HepG2 (cell line): Measurements from ENCODE around the gene FLT3LG. TPM values are rescaled to one million over a fixed set of nuclear protein-coding genes. Genes with fewer than 3 reads are reported as not detected.
A peak's percentile ranks its signal among the peaks of the same experiment; 100 is the strongest.

Experiments
- ARHGAP35 ChIP-seq: sonication (generic); formaldehyde crosslinking; IDR thresholded peaks from 2 replicates; pipeline ENCODE4 v1.9.0; 2022; ENCODE audit warnings: mild to moderate bottlenecking, inconsistent platforms, moderate library complexity, missing genetic modification reagents, borderline replicate concordance
- HDAC2 ChIP-seq: sonication (generic); formaldehyde crosslinking; IDR thresholded peaks from 2 replicates; pipeline ENCODE4 v1.4.0; 2020; ENCODE audit warnings: missing genetic modification reagents
- HOXA5 ChIP-seq: sonication (generic); formaldehyde crosslinking; IDR thresholded peaks from 2 replicates; pipeline ENCODE4 v1.4.0; 2020; ENCODE audit warnings: missing genetic modification reagents
- SNAPC4 ChIP-seq: sonication (generic); formaldehyde crosslinking; IDR thresholded peaks from 2 replicates; pipeline ENCODE4 v1.4.0; 2020; ENCODE audit warnings: mild to moderate bottlenecking, missing genetic modification reagents
- SRSF1 ChIP-seq: fragments of 200-400 bp; formaldehyde crosslinking; optimal IDR thresholded peaks from 2 replicates; pipeline ENCODE3; 2017; ENCODE audit warnings: mild to moderate bottlenecking, low read depth, low read length, moderate library complexity
- TBP ChIP-seq: sonication (generic); formaldehyde crosslinking; IDR thresholded peaks from 2 replicates; pipeline ENCODE4 v1.5.0; 2020; ENCODE audit warnings: missing genetic modification reagents
- TRIM24 ChIP-seq: sonication (generic); formaldehyde crosslinking; IDR thresholded peaks from 2 replicates; pipeline ENCODE4 v1.8.0; 2022; ENCODE audit warnings: mild to moderate bottlenecking, missing genetic modification reagents
- U2AF2 ChIP-seq: fragments of 200-400 bp; formaldehyde crosslinking; IDR thresholded peaks from 2 replicates; pipeline ENCODE4 v1.6.1; 2017; ENCODE audit warnings: low read depth, mild to moderate bottlenecking, low read length
- ZNF18 ChIP-seq: sonication (generic); formaldehyde crosslinking; IDR thresholded peaks from 2 replicates; pipeline ENCODE4 v1.8.0; 2022; ENCODE audit warnings: mild to moderate bottlenecking, missing genetic modification reagents; ENCODE audit not compliant: insufficient replicate concordance
- ZNF205 ChIP-seq: IDR thresholded peaks from 2 replicates; pipeline ENCODE4 v1.6.1; 2018; ENCODE audit warnings: missing biosample characterization, missing genetic modification reagents
- ZNF296 ChIP-seq: sonication (generic); formaldehyde crosslinking; conservative IDR thresholded peaks from 2 replicates; pipeline ENCODE4 v1.5.0; 2020; ENCODE audit warnings: mild to moderate bottlenecking, missing genetic modification reagents
- ZNF451 ChIP-seq: sonication (generic); formaldehyde crosslinking; IDR thresholded peaks from 2 replicates; pipeline ENCODE4 v1.5.0; 2020; ENCODE audit warnings: mild to moderate bottlenecking, missing genetic modification reagents
- ZNF501 ChIP-seq: sonication (generic); formaldehyde crosslinking; IDR thresholded peaks from 2 replicates; pipeline ENCODE4 v1.5.1; 2020; ENCODE audit warnings: mild to moderate bottlenecking, moderate library complexity, missing genetic modification reagents
- polyA plus RNA-seq, 8 experiments: library from polyadenylated mRNA; depleted of rRNA in 3 of 8; stranded (reverse) in 7 of 8; unstranded in 1 of 8; fragments of >200 nt; fragmentation: Illumina TruSeq in 4 of 8; extraction: Trizol in 4 of 8; gene quantifications; 2 replicates each; pipeline versions ENCODE4 v1.2.1 to v1.2.3, GENCODE V29; 2011 to 2016; ENCODE audit warnings: low read depth in 4 of 8, missing spikeins in 1 of 8, mixed read lengths in 1 of 8; ENCODE audit not compliant: insufficient read depth in 1 of 8
- total RNA-seq, 5 experiments: library from RNA; depleted of rRNA; stranded (reverse); fragments of >200 nt; fragmentation: Illumina TruSeq; extraction: Trizol; gene quantifications; 2 replicates each; pipeline ENCODE4 v1.2.3, GENCODE V29; 2016; ENCODE audit warnings: low read depth in 1 of 5
- TF ChIP-seq, protein P1 (sequence below), 2 experiments: sonication (generic) in 1 of 2; formaldehyde crosslinking in 1 of 2; IDR thresholded peaks; 2 replicates each; pipeline versions ENCODE4 v1.4.0 to v1.6.1; 2018 to 2020; ENCODE audit warnings: missing genetic modification reagents in 2 of 2, borderline replicate concordance in 1 of 2, low read depth in 1 of 2, mild to moderate bottlenecking in 1 of 2, missing biosample characterization in 1 of 2
- TF ChIP-seq, protein P2 (sequence below): sonication (generic); formaldehyde crosslinking; IDR thresholded peaks from 2 replicates; pipeline ENCODE4 v1.4.0; 2020; ENCODE audit warnings: missing genetic modification reagents
- TF ChIP-seq, protein P3 (sequence below): sonication (generic); formaldehyde crosslinking; IDR thresholded peaks from 2 replicates; pipeline ENCODE4 v1.5.0; 2020; ENCODE audit warnings: mild to moderate bottlenecking, missing genetic modification reagents

The FLT3LG gene
- total and polyA plus RNA-seq, 2 of the 13 experiments (the other 11 are each of a cell fraction or from before 2014, with no cell fraction given): 1.5 to 2.6 TPM

DNA sequence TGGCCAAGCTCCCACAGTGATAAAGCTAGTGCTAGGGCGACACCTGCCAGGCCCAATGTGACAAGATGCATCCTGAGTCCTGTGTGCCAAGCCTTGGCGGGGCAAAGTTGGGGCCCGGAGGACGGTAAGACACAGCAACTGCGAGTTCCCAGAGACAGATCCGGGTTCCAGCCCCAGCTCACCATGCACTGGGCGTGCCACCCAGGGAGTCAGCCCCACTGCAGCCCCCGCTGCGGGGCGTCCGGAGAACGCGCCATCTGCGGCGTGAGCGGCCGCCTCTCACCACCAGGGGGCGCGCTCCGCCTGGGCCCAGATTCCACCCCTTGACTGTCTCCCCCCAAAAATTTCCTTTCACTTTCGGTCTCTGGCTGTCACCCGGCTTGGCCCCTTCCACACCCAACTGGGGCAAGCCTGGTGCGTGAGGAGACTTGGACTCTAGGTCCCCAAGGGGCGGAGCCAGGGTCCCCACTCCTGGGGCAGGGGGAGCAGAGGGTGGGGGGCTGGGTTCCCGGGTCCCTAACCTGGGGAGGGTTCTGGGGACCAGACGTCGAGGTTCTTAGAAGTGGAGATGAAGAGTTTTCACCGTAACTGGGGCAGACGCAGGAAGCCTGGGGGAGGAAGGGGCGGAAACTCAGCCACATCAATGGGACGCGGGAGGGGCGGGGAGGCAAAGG, at the start of gene FLT3LG (continued):
- TF ChIP-seq ZNF205 (0 out of 2 replicates have a peak, but pooled peaks have one; percentile 31), ZNF451 (CRISPR knock-in tag) (0 out of 2 replicates have a peak, but pooled peaks have one; percentile 16), TRIM24 (no peak), HOXA5 (CRISPR knock-in tag) (0 out of 2 replicates have a peak, but pooled peaks have one; percentile 44), TBP (no peak), SRSF1 (peak; percentile 86), SNAPC4 (CRISPR knock-in tag) (no peak), ZNF296 (CRISPR knock-in tag) (no peak), ARHGAP35 (CRISPR knock-in tag) (peak; percentile 51; the same call in 1 of the 2 replicates), HDAC2 (CRISPR knock-in tag) (peak; percentile 50), U2AF2 (no peak), ZNF18 (CRISPR knock-in tag) (no peak), ZNF501 (CRISPR knock-in tag) (peak; percentile 80)
- TF ChIP-seq, protein P1, sequence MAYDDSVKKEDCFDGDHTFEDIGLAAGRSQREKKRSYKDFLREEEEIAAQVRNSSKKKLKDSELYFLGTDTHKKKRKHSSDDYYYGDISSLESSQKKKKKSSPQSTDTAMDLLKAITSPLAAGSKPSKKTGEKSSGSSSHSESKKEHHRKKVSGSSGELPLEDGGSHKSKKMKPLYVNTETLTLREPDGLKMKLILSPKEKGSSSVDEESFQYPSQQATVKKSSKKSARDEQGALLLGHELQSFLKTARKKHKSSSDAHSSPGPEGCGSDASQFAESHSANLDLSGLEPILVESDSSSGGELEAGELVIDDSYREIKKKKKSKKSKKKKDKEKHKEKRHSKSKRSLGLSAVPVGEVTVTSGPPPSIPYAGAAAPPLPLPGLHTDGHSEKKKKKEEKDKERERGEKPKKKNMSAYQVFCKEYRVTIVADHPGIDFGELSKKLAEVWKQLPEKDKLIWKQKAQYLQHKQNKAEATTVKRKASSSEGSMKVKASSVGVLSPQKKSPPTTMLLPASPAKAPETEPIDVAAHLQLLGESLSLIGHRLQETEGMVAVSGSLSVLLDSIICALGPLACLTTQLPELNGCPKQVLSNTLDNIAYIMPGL (CRISPR knock-in tag; IDR thresholded peaks at IDR 0.05; ENCODE audit: borderline replicate concordance in 1 of 2, low read depth in 1 of 2): peak; percentile 95 to 97
- TF ChIP-seq, protein P2, sequence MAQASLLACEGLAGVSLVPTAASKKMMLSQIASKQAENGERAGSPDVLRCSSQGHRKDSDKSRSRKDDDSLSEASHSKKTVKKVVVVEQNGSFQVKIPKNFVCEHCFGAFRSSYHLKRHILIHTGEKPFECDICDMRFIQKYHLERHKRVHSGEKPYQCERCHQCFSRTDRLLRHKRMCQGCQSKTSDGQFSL (CRISPR knock-in tag): no peak
- TF ChIP-seq, protein P3, sequence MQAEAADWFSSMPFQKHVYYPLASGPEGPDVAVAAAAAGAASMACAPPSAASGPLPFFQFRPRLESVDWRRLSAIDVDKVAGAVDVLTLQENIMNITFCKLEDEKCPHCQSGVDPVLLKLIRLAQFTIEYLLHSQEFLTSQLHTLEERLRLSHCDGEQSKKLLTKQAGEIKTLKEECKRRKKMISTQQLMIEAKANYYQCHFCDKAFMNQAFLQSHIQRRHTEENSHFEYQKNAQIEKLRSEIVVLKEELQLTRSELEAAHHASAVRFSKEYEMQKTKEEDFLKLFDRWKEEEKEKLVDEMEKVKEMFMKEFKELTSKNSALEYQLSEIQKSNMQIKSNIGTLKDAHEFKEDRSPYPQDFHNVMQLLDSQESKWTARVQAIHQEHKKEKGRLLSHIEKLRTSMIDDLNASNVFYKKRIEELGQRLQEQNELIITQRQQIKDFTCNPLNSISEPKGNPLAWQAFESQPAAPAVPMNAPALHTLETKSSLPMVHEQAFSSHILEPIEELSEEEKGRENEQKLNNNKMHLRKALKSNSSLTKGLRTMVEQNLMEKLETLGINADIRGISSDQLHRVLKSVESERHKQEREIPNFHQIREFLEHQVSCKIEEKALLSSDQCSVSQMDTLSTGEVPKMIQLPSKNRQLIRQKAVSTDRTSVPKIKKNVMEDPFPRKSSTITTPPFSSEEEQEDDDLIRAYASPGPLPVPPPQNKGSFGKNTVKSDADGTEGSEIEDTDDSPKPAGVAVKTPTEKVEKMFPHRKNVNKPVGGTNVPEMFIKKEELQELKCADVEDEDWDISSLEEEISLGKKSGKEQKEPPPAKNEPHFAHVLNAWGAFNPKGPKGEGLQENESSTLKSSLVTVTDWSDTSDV (CRISPR knock-in tag): no peak
